Dermis blood vessel endothelial cell (primary cell): ENCODE data around the gene CMKLR1. TPM values are rescaled to one million over a fixed set of nuclear protein-coding genes. Genes with fewer than 3 reads are reported as not detected.

Experiments used
- DNase-seq: peaks from one replicate; pipeline ENCODE4 v3.0.0; 2010
- total RNA-seq: library from RNA; depleted of rRNA; stranded (reverse); fragments of >200 nt; gene quantifications from 2 replicates; pipeline ENCODE4 v1.2.3, GENCODE V29; 2014

Gene CMKLR1
- total RNA-seq, 1 donor from 2014 or later, result 1.0 TPM

GRCh38 chr12:108257610-108258106 is 81.5 kb downstream of the CMKLR1 start:
- DNase-seq, result no peak

GRCh38 chr12:108257004-108257403 is 82.1 kb downstream of the CMKLR1 start:
- DNase-seq, result no peak

- no peak for DNase-seq
Measured at GRCh38 chr12:108255252-108255602, 83.9 kb downstream of the CMKLR1 start.

GRCh38 chr12:108254517-108255251 is 84.4 kb downstream of the CMKLR1 start:
- DNase-seq, result no peak

- no peak for DNase-seq
Measured at GRCh38 chr12:108254030-108254429, 85.1 kb downstream of the CMKLR1 start.

GRCh38 chr12:108253540-108253939 is 85.6 kb downstream of the CMKLR1 start:
- DNase-seq, result no peak

GRCh38 chr12:108252523-108252922 is 86.6 kb downstream of the CMKLR1 start:
- no peak for DNase-seq

- no peak for DNase-seq
Measured at GRCh38 chr12:108248011-108248410, 91.1 kb downstream of the CMKLR1 start.

- no peak for DNase-seq
Measured at GRCh38 chr12:108247130-108247529, 92.0 kb downstream of the CMKLR1 start.

- no peak for DNase-seq
Measured at GRCh38 chr12:108241986-108242703, 97.0 kb downstream of the CMKLR1 start.

GRCh38 chr12:108240928-108241327 is 98.2 kb downstream of the CMKLR1 start:
- no peak for DNase-seq

- no peak for DNase-seq
Measured at GRCh38 chr12:108240027-108240785, 98.9 kb downstream of the CMKLR1 start.

GRCh38 chr12:108239378-108239777 is 99.7 kb downstream of the CMKLR1 start:
- no peak for DNase-seq

GRCh38 chr12:108238474-108238873 is 100.6 kb downstream of the CMKLR1 start:
- no peak for DNase-seq

Other genes with a start within 250 kb of the CMKLR1 start
- not detected in 2 replicates for gene WSCD2, start 210.0 kb downstream of the CMKLR1 start, total RNA-seq
- gene FICD, start 176.0 kb upstream of the CMKLR1 start, total RNA-seq, result 7.0 TPM in 2 replicates
- gene SART3, start 221.9 kb upstream of the CMKLR1 start, total RNA-seq, result 59.3 and 76.7 TPM in 2 replicates
- 96.5 and 106 TPM in 2 replicates for gene ISCU, start 223.3 kb upstream of the CMKLR1 start, total RNA-seq